SKM-1 (cell line): ENCODE measurements around the gene KRTAP19-4.
"Not testable (repeated sequence)": the region's sequence is repeated elsewhere in the genome, so short reads cannot be mapped to it uniquely, and the experiment has no call there.

Experiments used
- DNase-seq: peaks from one replicate; lab custom pipeline; 2025; ENCODE audit not compliant: unreplicated experiment; lab: John Stamatoyannopoulos, UW

KRTAP19-4 gene

DNA sequence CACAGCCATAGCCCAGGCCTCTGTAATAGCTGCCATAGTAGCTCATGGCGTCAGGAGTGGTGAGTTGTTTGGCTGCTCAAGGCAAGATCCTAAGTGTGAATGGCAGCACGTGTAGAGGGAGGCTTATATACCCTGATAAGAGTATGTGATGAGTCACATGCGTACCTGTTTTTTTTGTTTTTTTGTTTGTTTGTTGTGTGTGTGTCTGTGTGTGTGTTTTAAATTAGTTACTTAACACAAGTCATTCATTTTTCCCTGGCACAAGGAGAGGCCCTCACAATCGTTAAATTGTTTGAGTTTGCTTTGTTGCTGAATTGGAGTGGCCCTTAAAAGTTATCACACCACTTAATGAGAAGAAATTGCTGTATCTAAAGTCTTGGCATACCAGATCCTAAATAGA lies at the start of gene KRTAP19-4:
Gene KRTAP19-4, minus strand, starts transcription at position 101 of the 400 bp plus-strand sequence. Its CDS starts 55 bp downstream, at position 46.
- DNase-seq: no peak

DNA sequence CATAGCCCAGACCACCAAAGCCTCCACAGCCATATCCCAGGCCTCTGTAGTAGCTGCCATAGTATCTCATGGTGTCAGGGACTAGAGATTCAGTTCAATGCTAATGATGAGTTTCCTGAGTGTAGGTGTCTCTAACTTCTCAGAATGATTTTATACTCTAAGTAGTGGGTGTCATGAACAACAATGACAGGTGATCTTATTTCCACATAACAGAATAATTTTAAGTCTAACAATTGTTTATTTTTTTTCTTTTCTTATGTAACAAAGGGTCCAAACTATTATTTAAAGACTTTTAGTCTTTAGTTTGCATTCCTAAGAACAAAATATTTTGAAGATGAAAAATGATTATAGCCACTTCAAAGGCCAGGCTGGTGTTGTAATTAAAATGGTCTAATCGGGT lies 44.8 kb upstream of the KRTAP19-4 start, which contains the start of gene KRTAP19-6:
Gene KRTAP19-6, minus strand, starts transcription at position 101 of the 400 bp plus-strand sequence. Its CDS starts 31 bp downstream, at position 70.
- DNase-seq: no peak

DNA sequence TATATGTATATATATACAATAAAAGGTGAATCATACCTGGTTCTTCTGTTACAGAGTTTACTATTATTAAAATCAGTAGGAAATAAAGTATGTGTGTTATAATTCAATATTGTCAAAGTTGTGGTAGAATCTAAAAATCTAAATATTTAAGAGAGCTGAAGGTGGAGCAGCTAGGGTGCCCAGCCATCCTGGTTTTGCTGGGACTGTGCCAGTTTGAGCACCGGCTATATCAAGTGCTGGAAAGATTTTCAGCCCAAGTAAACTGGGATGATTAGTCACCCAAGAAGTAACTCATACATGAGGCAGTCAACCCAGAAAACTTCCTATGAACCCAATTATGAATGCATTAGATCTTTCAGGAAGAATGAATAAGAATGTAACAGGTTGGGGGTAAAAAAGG lies 21.9 kb upstream of the KRTAP19-4 start:
- DNase-seq: no peak

GRCh38 chr21:30515681-30516080 lies 18.7 kb upstream of the KRTAP19-4 start:
- DNase-seq: no peak

DNA sequence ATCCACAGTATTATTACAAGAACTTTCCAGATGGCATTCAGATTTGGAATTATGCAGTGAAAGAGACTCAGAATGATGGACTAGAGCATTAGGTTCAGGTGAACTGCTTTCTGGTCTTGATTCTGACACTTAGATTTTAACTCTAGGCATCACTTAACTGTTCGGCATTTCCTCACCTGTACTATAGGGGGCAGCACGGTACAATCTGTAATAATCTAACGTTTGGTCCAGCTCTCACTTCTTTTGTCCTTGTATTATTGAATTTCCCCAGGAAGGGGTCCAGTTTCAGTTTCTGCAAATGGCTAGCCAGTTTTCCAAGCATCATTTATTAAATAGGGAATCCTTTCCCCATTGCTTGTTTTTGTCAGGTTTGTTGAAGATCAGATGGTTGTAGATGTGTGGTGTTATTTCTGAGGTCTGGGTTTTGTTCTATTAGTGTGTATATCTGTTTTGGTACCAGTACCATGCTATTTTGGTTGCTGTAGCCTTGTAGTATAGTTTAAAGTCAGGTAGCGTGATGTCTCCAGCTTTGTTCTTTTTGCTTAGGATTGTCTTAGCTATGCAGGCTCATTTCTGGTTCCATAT lies 8.7 kb upstream of the KRTAP19-4 start:
- not testable (repeated sequence) for DNase-seq

GRCh38 chr21:30502041-30502440 lies 5.1 kb upstream of the KRTAP19-4 start, which contains the start of gene KRTAP19-5:
Gene KRTAP19-5 (minus strand): TSS chr21:30502141. CDS start chr21:30502090, 51 bp downstream.
- DNase-seq: no peak

- DNase-seq: no peak
Measured at GRCh38 chr21:30491963-30492428, 5.0 kb downstream of the KRTAP19-4 start, which contains the start of gene KRTAP19-3. Gene KRTAP19-3 (minus strand): TSS chr21:30492013. CDS start chr21:30491957, 56 bp downstream.

DNA sequence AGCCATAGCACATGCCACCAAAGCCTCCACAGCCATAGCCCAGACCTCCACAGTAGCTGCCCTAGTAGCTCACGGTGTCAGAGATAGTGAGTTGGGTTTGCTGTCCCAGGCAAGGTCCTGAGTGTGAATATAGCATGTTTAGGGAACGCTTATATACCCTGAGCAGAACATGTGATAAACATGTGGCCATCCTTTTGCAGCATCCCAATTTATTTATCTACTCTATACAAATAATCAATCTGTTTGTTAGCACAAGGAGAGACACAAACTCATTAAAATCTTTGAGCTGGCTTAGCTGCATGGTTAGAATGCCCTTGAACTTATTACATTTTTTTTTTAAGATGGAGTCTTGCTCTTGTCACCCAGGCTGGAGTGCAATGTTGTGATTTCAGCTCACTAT lies 9.6 kb downstream of the KRTAP19-4 start, which contains the start of gene KRTAP19-2:
Gene KRTAP19-2, minus strand, starts transcription at position 101 of the 400 bp plus-strand sequence. Its CDS starts 88 bp downstream, at position 13.
- DNase-seq: no peak

GRCh38 chr21:30486180-30486579 lies 10.8 kb downstream of the KRTAP19-4 start:
- no peak for DNase-seq

DNA sequence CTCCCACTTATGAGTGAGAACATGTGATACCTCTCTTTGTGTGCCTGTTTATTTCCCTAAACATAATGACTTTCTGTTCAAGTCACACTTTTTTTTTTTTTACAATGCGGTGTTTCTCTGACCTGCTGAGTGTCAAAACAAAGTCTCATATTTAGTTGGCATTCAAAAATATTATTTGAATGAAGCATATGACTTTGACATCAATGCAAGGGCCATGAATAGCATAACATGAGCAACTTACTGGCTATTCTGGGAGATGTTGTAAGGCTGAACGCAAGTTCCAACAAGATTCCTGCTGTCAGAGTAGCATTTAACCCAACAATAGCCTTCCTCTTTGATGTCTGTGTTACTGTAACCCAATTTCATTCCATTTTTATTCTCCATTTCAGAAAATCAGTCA lies 14.8 kb downstream of the KRTAP19-4 start:
- no peak for DNase-seq

DNA sequence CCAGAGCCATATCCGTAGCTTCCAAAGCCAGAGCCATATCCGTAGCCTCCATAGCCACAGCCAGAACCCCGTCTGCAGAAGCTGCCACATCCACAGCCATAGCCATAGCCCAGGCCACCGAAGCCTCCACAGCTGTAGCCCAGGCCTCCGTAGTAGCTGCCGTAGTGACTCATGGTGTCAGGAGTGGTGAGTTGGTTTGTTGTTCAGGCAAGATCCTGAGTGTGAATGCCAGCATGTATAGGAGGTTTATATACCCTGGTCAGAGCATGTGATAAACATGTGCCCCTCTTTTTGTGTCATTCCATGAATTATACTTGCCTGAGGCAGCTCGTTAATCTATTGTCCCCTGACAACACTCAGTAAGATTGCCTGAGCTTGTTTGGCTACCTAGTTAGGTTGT lies 16.8 kb downstream of the KRTAP19-4 start, which contains the start of gene KRTAP19-1:
Gene KRTAP19-1, minus strand, starts transcription at position 223 of the 400 bp plus-strand sequence. Its CDS starts 50 bp downstream, at position 173.
- DNase-seq: no peak

GRCh38 chr21:30479259-30479658 lies 17.7 kb downstream of the KRTAP19-4 start:
- no peak for DNase-seq

- no peak for DNase-seq
Measured at GRCh38 chr21:30478004-30478403, 19.0 kb downstream of the KRTAP19-4 start.

GRCh38 chr21:30468900-30469714 lies 27.9 kb downstream of the KRTAP19-4 start:
- DNase-seq: no peak

- DNase-seq: peak; percentile 11
Measured at GRCh38 chr21:30463713-30464112, 33.3 kb downstream of the KRTAP19-4 start.

DNA sequence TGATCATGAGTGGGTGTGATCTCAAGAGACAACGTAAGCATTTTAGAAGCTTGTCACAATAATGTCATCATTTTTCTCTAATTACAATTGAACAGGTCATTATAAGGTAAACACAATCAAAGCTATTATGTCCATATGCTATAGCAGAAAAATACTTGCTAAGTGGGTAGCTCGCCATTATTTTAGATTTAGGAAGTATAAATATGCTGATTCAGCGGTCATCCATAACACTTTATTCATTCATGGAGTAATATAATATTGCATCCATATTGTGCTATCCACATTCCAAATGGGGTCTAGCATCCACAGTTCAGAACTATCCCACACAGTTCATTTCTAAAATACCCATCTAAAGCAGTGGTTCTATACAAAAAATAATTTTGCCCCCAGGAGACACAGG lies 48.5 kb downstream of the KRTAP19-4 start:
- DNase-seq: no peak

DNA sequence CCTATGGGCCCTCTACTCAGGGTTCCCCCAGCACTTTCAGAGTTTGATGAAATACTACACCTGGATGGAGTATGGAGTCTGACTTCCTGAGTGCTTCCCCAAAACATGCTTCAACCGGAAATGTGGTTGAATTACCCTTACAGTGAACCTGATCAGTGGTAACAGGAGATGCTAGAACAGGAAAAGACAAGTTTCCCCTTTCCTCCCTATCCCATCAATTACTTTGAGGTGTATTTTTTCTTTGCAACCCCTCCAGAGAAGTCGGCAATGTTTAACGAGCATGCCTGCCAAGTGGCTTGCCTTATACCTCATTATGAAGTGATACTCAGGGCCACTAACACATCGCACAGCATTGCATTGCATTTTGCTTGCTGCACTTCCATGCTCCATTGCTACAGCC lies 49.9 kb downstream of the KRTAP19-4 start:
- peak; percentile 4 for DNase-seq
